ENCODE measurements around the gene ATP2A2. TPM values are rescaled to one million over a fixed set of nuclear protein-coding genes. Genes with fewer than 3 reads are reported as not detected.
"Not testable (repeated sequence)": the region's sequence is repeated elsewhere in the genome, so short reads cannot be mapped to it uniquely, and the experiment has no call there.

ATP2A2 gene
- polyA plus RNA-seq, 1 experiment, result 267 TPM

DNA sequence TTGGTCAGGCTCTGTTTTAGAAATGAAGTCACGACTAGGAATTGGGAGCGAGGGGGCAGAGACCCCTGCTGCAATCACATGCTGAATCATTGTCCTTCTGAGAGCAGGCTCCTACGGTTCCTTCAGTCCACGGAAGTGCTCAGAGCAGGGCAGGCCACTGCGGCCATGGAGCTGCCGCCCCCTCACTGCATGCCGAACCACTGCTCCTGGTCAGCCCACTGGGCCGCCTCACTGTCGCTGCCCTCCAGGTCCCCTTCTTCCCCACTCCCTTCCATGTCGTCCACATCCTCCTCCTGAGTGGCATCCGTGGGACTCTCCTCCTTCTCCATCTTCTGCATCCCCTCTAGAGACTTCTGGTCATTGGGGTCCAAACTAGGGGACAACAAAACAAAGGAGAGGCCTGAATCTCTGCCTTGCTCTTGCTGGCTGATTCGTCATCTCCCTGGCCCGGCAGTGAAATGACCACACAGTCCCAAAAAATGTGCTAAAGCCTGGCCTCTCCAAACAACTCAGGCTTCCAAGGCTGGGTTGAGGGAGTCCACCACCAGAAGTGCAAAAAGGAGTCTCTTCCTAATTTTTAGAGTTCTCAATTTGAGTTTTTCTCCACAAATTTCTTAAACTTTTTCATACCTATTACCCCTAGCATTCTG is 93.0 kb downstream of the ATP2A2 start:
- peaks cover 17% of the 10 kb centered on the region for H3K36me3 ChIP-seq (ENCODE audit: control insufficient read depth, insufficient read depth, low read length)
- no peak overlapping the region for H3K4me3 ChIP-seq (ENCODE audit: low read depth, low read length)
- ChIA-PET POLR2A (interaction anchor here (0.5 kb wide), 1 partner anchor 17 kb away, joined by 5 read pairs; no protein-coding TSS in a partner anchor), CTCF (interaction anchor here (4.6 kb wide), 1 partner anchor 16 kb away, joined by 15 read pairs; no protein-coding TSS in a partner anchor)
- H3K27me3 ChIP-seq (ENCODE audit: control insufficient read depth, insufficient read depth, low read length), result no peaks in the 10 kb centered on the region
- TF ChIP-seq, protein P1, sequence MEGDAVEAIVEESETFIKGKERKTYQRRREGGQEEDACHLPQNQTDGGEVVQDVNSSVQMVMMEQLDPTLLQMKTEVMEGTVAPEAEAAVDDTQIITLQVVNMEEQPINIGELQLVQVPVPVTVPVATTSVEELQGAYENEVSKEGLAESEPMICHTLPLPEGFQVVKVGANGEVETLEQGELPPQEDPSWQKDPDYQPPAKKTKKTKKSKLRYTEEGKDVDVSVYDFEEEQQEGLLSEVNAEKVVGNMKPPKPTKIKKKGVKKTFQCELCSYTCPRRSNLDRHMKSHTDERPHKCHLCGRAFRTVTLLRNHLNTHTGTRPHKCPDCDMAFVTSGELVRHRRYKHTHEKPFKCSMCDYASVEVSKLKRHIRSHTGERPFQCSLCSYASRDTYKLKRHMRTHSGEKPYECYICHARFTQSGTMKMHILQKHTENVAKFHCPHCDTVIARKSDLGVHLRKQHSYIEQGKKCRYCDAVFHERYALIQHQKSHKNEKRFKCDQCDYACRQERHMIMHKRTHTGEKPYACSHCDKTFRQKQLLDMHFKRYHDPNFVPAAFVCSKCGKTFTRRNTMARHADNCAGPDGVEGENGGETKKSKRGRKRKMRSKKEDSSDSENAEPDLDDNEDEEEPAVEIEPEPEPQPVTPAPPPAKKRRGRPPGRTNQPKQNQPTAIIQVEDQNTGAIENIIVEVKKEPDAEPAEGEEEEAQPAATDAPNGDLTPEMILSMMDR (IDR thresholded peaks at IDR 0.05; ENCODE audit: insufficient read depth, low read depth, low read length), result no peak
- DNase-seq (ENCODE audit: low read depth), result no peak

DNA sequence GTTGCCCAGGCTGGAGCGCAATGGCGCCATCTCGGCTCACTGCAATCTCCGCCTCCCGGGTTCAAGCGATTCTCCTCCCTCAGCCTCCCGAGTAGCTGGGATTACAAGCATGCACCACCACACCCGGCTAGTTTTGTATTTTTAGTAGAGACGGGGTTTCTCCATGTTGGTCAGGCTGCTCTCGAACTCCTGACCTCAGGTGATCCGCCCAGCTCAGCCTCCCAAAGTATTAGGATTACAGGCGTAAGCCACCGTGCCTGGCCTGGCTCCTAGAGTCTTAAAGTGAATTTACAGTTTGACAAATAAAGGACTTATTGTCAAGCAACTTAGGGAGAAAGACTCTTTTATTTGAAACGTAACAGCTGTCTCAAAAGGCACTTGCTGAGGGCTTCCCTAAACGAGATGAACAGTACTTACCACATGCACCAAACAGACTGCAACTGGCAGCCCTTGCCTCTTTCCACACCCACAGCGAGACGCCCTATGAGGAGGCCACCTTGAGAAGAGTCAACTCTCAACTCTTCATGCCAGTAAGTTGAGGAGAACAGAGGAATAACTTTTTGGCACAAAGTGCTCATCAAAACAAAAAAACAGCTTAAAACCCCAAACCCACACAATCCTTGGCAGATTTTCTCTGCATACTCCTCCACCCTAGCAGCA is 97.2 kb downstream of the ATP2A2 start:
- peaks cover 20% of the 10 kb centered on the region for H3K36me3 ChIP-seq (ENCODE audit: control insufficient read depth, insufficient read depth, low read length)
- CTCF ChIA-PET, result interaction anchor here (0.6 to 1.9 kb wide), 3 partner anchors 12 to 55 kb away, joined by 3 to 7 read pairs (median 4); no protein-coding TSS in a partner anchor

DNA sequence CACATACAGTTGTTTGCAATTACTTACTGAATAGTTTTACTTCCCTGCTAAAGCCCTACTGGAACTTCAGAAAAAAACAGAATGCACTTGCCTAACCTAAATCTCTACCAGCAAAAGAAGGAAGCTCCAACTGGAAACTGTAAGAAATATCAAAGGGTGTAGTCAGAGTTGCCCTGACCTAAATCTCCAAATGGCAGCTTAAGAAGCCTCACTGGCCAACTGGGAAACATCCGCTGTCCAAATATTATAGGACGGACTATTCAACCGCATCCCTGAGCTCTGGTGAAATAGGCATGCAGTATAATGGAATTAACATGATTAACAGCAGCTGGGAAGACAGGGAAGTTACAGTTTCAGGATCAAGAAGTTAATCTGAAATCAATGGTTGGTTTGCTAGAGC is 98.2 kb downstream of the ATP2A2 start:
- Histone ChIP-seq H3K4me3 (ENCODE audit: low read depth, low read length) (no peak overlapping the region), H3K27me3 (ENCODE audit: control insufficient read depth, insufficient read depth, low read length) (no peaks in the 10 kb centered on the region), H3K36me3 (ENCODE audit: control insufficient read depth, insufficient read depth, low read length) (peaks cover 14% of the 10 kb centered on the region)
- POLR2A ChIA-PET, result no interaction called here
- TF ChIP-seq, protein P1 (IDR thresholded peaks at IDR 0.05; ENCODE audit: insufficient read depth, low read depth, low read length), result no peak
- CTCF ChIA-PET, result interaction anchor here (0.7 kb wide), 1 partner anchor 277 kb away, joined by 3 read pairs; no protein-coding TSS in a partner anchor
- DNase-seq (ENCODE audit: low read depth), result peak; percentile 27

More for the DNA sequence above, 97.2 kb downstream of the ATP2A2 start:
- POLR2A ChIA-PET; DNase-seq (ENCODE audit: low read depth); H3K4me3 ChIP-seq (ENCODE audit: low read depth, low read length); H3K27me3 ChIP-seq (ENCODE audit: control insufficient read depth, insufficient read depth, low read length): not testable (repeated sequence)

DNA sequence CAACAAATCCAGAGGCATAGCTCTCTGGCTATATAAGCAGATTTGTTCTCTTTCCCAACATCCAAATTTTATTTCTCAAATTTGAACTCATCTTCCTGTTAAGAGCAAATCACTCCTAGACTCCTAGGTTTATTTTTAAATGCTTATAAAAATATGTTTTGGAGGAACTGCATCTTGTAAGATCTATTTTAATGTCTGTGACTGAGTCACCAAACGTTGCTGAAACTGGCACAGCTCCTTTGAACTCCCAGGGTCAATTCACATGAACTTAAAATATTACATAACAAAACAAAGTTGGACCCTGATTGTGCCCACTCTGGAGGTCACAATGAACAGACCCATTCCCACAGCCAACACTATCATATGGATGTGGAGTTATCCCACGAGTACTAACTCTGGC is 98.6 kb downstream of the ATP2A2 start:
- H3K36me3 ChIP-seq (ENCODE audit: control insufficient read depth, insufficient read depth, low read length), result peaks cover 14% of the 10 kb centered on the region
- no peak overlapping the region for H3K4me3 ChIP-seq (ENCODE audit: low read depth, low read length)
- CTCF ChIA-PET, result interaction anchor here (0.7 kb wide), 1 partner anchor 277 kb away, joined by 3 read pairs; no protein-coding TSS in a partner anchor
- POLR2A ChIA-PET, result no interaction called here
- TF ChIP-seq, protein P1 (IDR thresholded peaks at IDR 0.05; ENCODE audit: insufficient read depth, low read depth, low read length), result no peak
- H3K27me3 ChIP-seq (ENCODE audit: control insufficient read depth, insufficient read depth, low read length), result no peaks in the 10 kb centered on the region
- DNase-seq (ENCODE audit: low read depth), result no peak

DNA sequence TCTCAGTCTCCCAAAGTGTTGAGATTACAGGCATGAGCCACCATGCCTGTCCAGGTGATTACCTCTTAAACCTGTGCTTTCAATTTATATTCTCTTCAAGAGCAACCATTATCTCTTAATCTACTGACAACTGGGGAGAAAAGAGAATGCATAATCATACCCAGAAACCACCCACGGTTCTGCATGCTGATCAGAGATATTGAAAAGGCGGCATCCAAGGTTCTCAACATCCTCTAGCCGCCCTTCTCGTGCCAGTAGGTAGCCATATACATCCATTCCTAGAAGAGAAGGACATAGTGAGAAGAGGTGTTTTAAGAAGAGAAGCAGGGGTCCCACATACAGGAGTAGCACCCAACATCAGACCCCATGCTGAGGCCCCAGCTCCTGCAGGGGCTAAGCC is 101.6 kb downstream of the ATP2A2 start:
- POLR2A ChIA-PET, result no interaction called here
- CTCF ChIA-PET, result no interaction called here
- DNase-seq (ENCODE audit: low read depth), result no peak
- TF ChIP-seq, protein P1 (IDR thresholded peaks at IDR 0.05; ENCODE audit: insufficient read depth, low read depth, low read length), result no peak
- H3K27me3 ChIP-seq (ENCODE audit: control insufficient read depth, insufficient read depth, low read length), result no peaks in the 10 kb centered on the region
- H3K36me3 ChIP-seq (ENCODE audit: control insufficient read depth, insufficient read depth, low read length), result peaks cover 9% of the 10 kb centered on the region
- H3K4me3 ChIP-seq (ENCODE audit: low read depth, low read length), result no peak overlapping the region

Small RNAs within 50 kb of the gene (small RNA-seq; reads per million reads assigned to genes)
- not detected for gene RN7SL769P (ENCODE audit: insufficient read length, low read depth, low replicate concordance)

Other genes with a start within 250 kb of the ATP2A2 start
- 8.9 and 10.0 TPM in 2 replicates for gene C12orf76, start 232.7 kb upstream of the ATP2A2 start, polyA plus RNA-seq (2011; rRNA removed)
- gene IFT81, start 156.9 kb upstream of the ATP2A2 start, polyA plus RNA-seq (2011; rRNA removed), result 6.6 and 12.0 TPM in 2 replicates
- gene ANAPC7, start 122.5 kb downstream of the ATP2A2 start, polyA plus RNA-seq (2011; rRNA removed), result 32.6 and 43.0 TPM in 2 replicates
- 22.7 and 50.9 TPM in 2 replicates for gene ARPC3, start 169.1 kb downstream of the ATP2A2 start, polyA plus RNA-seq (2011; rRNA removed)
- gene GPN3, start 187.0 kb downstream of the ATP2A2 start, polyA plus RNA-seq (2011; rRNA removed), result 10.6 and 21.8 TPM in 2 replicates
- 13.0 and 16.6 TPM in 2 replicates for gene FAM216A, start 187.6 kb downstream of the ATP2A2 start, polyA plus RNA-seq (2011; rRNA removed)
- gene VPS29, start 220.9 kb downstream of the ATP2A2 start, polyA plus RNA-seq (2011; rRNA removed), result 98.8 and 148 TPM in 2 replicates
- gene RAD9B, start 221.1 kb downstream of the ATP2A2 start, polyA plus RNA-seq (2011; rRNA removed), result 0.33 and 0.69 TPM in 2 replicates

Measured in BJ (cell line).